Type B pancreatic cell (in vitro differentiated cells): ENCODE results near the gene STX17. TPM values are rescaled to one million over a fixed set of nuclear protein-coding genes. Genes with fewer than 3 reads are reported as not detected.
"Not testable (repeated sequence)": the region's sequence is repeated elsewhere in the genome, so short reads cannot be mapped to it uniquely, and the experiment has no call there.

Experiments used
- DNase-seq: peaks from one replicate; pipeline ENCODE4 v3.0.0; 2021; ENCODE audit warnings: mixed read lengths; ENCODE audit not compliant: unreplicated experiment; ENCODE audit errors: extremely low spot score
- H3K27ac Mint-ChIP-seq: 2 replicates; pipeline ENCODE4 v1.8.0; 2021; ENCODE audit warnings: mild to moderate bottlenecking, mixed read lengths
- H3K27me3 Mint-ChIP-seq: 2 replicates; pipeline ENCODE4 v1.8.0; 2021; ENCODE audit warnings: mixed read lengths
- H3K36me3 Mint-ChIP-seq: 2 replicates; pipeline ENCODE4 v1.8.0; 2021; ENCODE audit warnings: mixed read lengths
- H3K4me1 Mint-ChIP-seq: one replicate; pipeline ENCODE4 v1.8.0; 2021; ENCODE audit warnings: mixed read lengths; ENCODE audit not compliant: unreplicated experiment
- H3K4me3 Mint-ChIP-seq: 2 replicates; pipeline ENCODE4 v1.8.0; 2021; ENCODE audit warnings: mild to moderate bottlenecking, mixed read lengths
- H3K9me3 Mint-ChIP-seq: 2 replicates; pipeline ENCODE4 v1.8.0; 2021; ENCODE audit warnings: mixed read lengths
- CTCF ChIP-seq: fragments of 200-600 bp; sonication (generic); conservative IDR thresholded peaks from 2 replicates; pipeline ENCODE4 v1.5.0; 2021; ENCODE audit warnings: antibody characterized with exemption, mild to moderate bottlenecking
- long read RNA-seq: library from polyadenylated mRNA; unstranded; transcript quantifications from one replicate; pipeline ENCODE4 v2.0.0, GENCODE V29; 2020
- total RNA-seq: library from RNA; stranded (reverse); gene quantifications from 2 replicates; pipeline ENCODE4 v1.2.1, GENCODE V29; 2021; ENCODE audit warnings: low replicate concordance

Gene STX17
- 44.5 and 44.8 TPM in 2 replicates for total RNA-seq
- long read RNA-seq, transcript STX17-201 (8 exons, 2,713 nt): major isoform, 75 of 107 reads
- long read RNA-seq, partial matches to known transcripts: 8 of 107 reads
- long read RNA-seq, other reads (novel, unspliced or antisense): 20 of 107 reads

GRCh38 chr9:99906403-99907207, at the start of gene STX17:
TSS of gene STX17 (plus strand) at chr9:99906654. CDS start at chr9:99915240, 8,586 bp downstream.
- Mint-ChIP-seq H3K4me1 (peaks cover 14% of the 10 kb centered on the region), H3K9me3 (no peaks in the 10 kb centered on the region), H3K27me3 (no peaks in the 10 kb centered on the region), H3K27ac (peak within 1 kb of the TSS; percentile 96), H3K36me3 (peaks cover 3% of the 10 kb centered on the region), H3K4me3 (peak within 1 kb of the TSS; percentile 97)
- DNase-seq: peak; percentile 87
- TF ChIP-seq CTCF: no peak

- not testable (repeated sequence) for H3K27ac Mint-ChIP-seq, H3K27me3 Mint-ChIP-seq, H3K36me3 Mint-ChIP-seq, H3K9me3 Mint-ChIP-seq, DNase-seq, H3K4me3 Mint-ChIP-seq, H3K4me1 Mint-ChIP-seq
Observed at GRCh38 chr9:99857576-99857975, 48.9 kb upstream of the STX17 start.

GRCh38 chr9:99858087-99858486, 48.4 kb upstream of the STX17 start:
- Mint-ChIP-seq H3K27me3 (no peaks in the 10 kb centered on the region), H3K4me1 (no peaks in the 10 kb centered on the region), H3K36me3 (no peaks in the 10 kb centered on the region), H3K4me3 (no peak overlapping the region), H3K9me3 (no peaks in the 10 kb centered on the region), H3K27ac (no peak overlapping the region)
- DNase-seq: no peak
- no peak for TF ChIP-seq CTCF

GRCh38 chr9:99859243-99859980, 47.0 kb upstream of the STX17 start:
- Mint-ChIP-seq H3K4me1 (no peaks in the 10 kb centered on the region), H3K4me3 (no peak overlapping the region), H3K9me3 (no peaks in the 10 kb centered on the region), H3K27ac (no peak overlapping the region), H3K36me3 (no peaks in the 10 kb centered on the region), H3K27me3 (no peaks in the 10 kb centered on the region)
- DNase-seq: no peak
- TF ChIP-seq CTCF: no peak

GRCh38 chr9:99860266-99860665, 46.2 kb upstream of the STX17 start:
- Mint-ChIP-seq H3K27ac (no peak overlapping the region), H3K27me3 (no peaks in the 10 kb centered on the region), H3K4me3 (no peak overlapping the region), H3K4me1 (no peaks in the 10 kb centered on the region), H3K36me3 (no peaks in the 10 kb centered on the region), H3K9me3 (no peaks in the 10 kb centered on the region)
- no peak for TF ChIP-seq CTCF
- no peak for DNase-seq

- Mint-ChIP-seq H3K27me3 (peaks cover 3% of the 10 kb centered on the region), H3K9me3 (no peaks in the 10 kb centered on the region), H3K27ac (no peak overlapping the region), H3K4me3 (no peak overlapping the region), H3K36me3 (no peaks in the 10 kb centered on the region), H3K4me1 (no peaks in the 10 kb centered on the region)
- TF ChIP-seq CTCF: no peak
- DNase-seq: no peak
Observed at GRCh38 chr9:99863955-99864354, 42.5 kb upstream of the STX17 start.
